ENCODE measurements around the gene CNOT9.

CNOT9 gene

GRCh38 chr2:218644721-218645120 lies 76.1 kb downstream of the CNOT9 start:
- Histone ChIP-seq H3K27me3 (ENCODE audit: control insufficient read depth in 1 of 2, insufficient read depth in 2 of 2, low read length in 2 of 2) (no peaks in the 10 kb centered on the region), H3K36me3 (ENCODE audit: control insufficient read depth in 2 of 2, insufficient read depth in 2 of 2, low read length in 2 of 2) (peaks cover 70 to 71% of the 10 kb centered on the region in 2 donors), H3K9ac (ENCODE audit: low read length in 2 of 2) (no peak overlapping the region), H3K27ac (ENCODE audit: low read length) (no peak overlapping the region), H3K9me3 (ENCODE audit: control insufficient read depth in 2 of 2, low read length in 2 of 2) (no peaks in the 10 kb centered on the region), H3K4me3 (ENCODE audit: low read length in 2 of 2) (no peak overlapping the region), H3K4me1 (ENCODE audit: control insufficient read depth, insufficient read depth, low read length) (no peaks in the 10 kb centered on the region)

DNA sequence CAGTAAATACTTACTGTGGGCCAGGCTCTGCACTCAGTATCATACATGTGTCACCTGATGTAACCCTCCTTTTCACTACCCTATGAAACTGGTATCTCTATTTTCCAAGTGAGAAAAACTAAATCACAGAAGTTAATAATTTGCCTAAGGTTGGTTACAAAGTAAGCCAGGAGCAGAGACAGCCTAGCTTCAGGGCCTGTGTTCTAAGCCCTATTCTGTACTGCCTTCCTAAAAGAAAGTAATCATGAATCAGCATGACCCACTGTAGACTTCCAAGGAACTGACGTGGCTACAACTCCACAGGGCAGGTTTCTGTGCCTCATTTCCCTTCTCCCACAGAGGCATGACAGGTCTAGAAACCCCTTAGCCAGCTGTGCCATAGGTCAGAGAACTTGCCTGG lies 76.5 kb downstream of the CNOT9 start:
- Histone ChIP-seq H3K4me1 (ENCODE audit: control insufficient read depth, insufficient read depth, low read length) (no peaks in the 10 kb centered on the region), H3K27ac (ENCODE audit: low read length) (no peak overlapping the region), H3K27me3 (ENCODE audit: control insufficient read depth in 1 of 2, insufficient read depth in 2 of 2, low read length in 2 of 2) (no peaks in the 10 kb centered on the region), H3K9ac (ENCODE audit: low read length in 2 of 2) (no peak overlapping the region), H3K36me3 (ENCODE audit: control insufficient read depth in 2 of 2, insufficient read depth in 2 of 2, low read length in 2 of 2) (peaks cover 71 to 74% of the 10 kb centered on the region in 2 donors), H3K4me3 (ENCODE audit: low read length in 2 of 2) (no peak overlapping the region), H3K9me3 (ENCODE audit: control insufficient read depth in 2 of 2, low read length in 2 of 2) (no peaks in the 10 kb centered on the region)
